Epidermal melanocyte (primary cell): Measurements from ENCODE around the gene METTL26.

Experiments used
- DNase-seq: peaks from one replicate; pipeline ENCODE4 v3.0.0; 2011; ENCODE audit warnings: low spot score; ENCODE audit not compliant: insufficient read length

Gene METTL26

DNA sequence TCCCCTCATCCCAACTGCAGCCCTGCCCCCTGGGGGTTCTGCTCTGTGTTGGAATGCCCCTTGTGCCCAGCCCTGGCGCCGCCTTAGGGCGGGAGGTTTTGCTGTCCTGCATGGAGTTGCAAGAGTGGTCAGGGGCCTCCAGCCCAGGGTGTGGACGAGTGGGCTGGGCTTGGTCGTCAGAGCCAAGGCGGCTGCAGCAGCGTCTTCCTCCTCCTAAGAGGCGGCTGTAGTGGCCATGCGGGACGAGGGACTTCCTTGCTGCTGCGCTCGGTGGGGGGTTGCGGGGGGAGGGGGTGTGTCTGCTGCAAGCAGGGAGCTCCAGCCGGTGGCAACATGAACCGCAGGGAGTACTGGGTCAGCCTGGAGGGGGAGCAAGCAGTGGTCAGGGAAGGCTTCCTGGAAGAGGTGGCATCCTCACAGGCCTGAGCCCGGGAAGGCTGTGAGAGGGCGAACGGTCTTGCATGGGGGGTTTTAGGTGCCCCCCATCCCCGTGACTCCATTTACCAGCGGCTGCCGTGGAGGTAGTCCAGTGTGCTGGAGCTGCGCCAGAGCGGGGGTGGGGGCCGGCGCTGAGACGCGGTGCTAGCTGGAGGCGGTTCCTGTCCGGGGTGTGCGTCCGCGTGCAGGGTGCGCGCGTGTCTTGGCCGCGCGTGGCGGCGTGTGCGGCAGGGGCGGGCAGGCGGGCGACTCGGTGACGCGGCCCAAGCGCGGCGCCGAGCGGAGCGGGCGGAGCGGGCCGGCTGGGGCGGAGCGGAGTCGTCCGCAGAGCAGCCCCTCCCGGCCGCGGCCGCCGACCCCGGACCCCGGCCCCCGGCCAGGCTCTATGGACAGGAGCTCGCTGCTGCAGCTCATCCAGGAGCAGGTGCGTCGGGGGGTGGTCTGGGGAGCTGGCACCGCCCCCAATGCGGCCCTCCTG is 39.1 kb upstream of the METTL26 start, which contains the start of gene RHBDL1:
Gene RHBDL1 (plus strand): TSS at position 704 of the 916 bp plus-strand sequence. CDS start 120 bp downstream, at position 824.
- no peak for DNase-seq

GRCh38 chr16:674214-674881 is 38.2 kb upstream of the METTL26 start:
- no peak for DNase-seq

- no peak for DNase-seq
These were observed 37.4 kb upstream of the METTL26 start for GRCh38 chr16:673399-673991.

DNA sequence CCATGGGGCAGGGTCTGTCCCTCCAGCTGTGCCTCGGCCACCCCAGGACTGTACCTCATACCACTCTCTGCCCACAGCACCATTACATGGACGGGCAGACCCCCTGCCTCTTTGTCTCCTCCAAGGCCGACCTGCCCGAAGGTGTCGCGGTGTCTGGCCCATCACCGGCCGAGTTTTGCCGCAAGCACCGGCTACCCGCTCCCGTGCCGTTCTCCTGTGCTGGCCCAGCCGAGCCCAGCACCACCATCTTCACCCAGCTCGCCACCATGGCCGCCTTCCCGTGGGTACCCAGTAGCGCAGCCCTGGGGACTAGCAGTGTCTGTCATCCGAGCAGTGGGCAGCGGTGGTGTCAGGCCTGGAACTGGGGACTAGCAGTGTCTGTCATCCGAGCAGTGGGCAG is 36.7 kb upstream of the METTL26 start:
- no peak for DNase-seq

DNA sequence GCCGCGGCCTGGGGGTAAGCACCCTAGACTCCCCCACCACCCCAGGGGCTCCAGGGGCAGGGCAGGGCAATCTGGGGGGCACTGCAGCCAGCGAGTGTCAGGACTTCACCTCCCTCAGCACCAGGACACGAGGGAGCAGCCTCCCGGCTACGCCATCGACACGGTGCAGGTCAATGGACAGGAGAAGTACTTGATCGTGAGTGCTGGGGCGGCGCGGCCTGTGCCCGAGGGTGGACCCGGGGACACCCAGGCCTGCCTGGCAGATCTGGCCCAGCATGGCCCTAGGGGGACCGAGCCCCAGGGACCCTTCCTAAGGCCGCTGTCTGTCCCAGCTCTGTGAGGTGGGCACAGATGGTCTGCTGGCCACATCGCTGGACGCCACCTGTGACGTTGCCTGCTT is 36.3 kb upstream of the METTL26 start:
- no peak for DNase-seq

- DNase-seq = no peak
These were observed 35.4 kb upstream of the METTL26 start for GRCh38 chr16:671353-672131.

GRCh38 chr16:670485-671352 is 34.6 kb upstream of the METTL26 start:
- no peak for DNase-seq

DNA sequence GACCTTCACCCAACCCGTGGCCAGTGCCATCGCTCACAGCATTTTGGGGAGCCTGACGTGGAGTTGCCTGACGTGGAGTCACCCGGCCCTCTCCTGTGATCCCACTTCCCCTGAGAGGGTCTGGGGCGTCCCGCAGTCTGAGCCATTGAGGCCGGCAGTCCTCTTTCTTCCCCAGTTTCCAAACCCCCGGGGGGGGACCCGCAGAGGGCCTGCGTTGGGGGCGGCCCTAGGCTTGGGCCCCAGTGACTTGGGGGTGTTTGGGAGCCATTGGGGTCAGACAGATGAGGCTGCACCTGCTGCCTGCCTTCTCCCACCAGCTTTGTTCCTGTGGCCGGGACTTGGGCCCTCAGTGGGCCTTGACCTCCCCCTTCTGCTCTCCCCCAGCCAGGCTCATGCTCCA is 33.6 kb upstream of the METTL26 start:
- DNase-seq = no peak

- no peak for DNase-seq
These were observed 32.5 kb upstream of the METTL26 start for GRCh38 chr16:668519-669171.

DNA sequence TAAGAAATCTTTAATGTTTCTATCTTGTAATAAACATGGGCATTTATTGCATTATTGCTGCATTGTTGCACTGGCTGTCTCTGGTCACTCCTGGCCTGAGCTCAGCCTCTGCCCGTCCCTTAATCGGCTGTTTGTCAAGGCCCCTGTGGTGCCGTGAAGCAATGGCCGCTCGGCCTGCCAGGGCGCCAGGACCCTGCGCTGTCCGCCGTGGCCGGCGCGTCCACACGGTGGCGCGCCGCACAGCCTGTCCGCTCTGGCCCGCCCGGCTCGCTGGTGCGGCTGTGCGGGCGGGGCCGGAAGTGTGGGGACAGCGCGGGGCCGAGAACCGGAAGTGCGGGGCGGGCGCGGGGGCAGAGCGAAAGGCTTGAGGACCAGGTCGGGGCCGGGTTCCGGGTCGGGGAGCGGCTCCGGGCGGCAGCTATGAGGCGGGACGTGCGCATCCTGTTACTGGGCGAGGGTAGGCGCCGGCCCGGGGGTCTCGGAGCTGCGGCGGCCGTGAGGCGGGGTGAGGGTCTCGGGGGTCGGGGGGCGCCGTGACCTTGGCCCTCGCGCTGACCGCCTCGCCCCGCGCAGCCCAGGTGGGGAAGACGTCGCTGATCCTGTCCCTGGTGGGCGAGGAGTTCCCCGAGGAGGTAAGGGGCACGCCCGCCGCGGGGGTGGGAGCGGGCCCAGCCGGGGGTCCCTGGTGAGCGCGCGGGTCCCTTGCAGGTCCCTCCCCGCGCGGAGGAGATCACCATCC is 31.8 kb upstream of the METTL26 start, which contains the start of gene RHOT2:
Gene RHOT2 (plus strand): TSS at position 353 of the 739 bp plus-strand sequence. CDS start 68 bp downstream, at position 421.
- DNase-seq = peak; percentile 74

DNA sequence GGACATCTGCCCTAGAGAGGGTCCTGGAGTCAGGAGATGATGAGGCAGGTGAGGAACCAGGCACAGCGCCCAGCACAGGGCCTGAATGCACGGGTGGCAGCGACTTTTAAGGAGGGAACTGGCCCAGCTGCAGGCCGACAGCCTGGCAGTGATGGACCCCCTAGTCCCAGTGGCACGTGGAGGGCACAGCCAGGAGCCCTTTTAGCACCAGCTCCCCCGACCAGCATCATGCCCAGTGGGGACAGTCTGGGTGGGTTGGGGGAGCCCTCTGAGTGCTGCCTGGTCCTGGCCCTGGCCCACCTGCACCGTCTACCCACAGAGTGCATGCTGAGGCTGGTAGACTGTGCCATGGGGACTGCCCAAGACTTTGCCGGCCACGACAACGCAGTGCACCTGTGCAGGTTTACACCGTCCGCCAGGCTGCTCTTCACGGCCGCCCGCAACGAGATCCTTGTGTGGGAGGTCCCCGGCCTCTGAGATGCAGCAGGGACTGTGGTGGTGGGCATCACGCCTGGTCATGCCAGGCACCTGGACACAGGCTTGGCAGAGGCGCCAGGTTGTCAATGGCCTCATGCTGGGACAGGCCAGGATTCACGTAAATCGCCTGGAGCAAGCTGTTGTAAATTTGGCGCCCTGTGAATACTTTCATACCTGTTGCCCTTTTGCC is 31.1 kb upstream of the METTL26 start:
- no peak for DNase-seq

DNA sequence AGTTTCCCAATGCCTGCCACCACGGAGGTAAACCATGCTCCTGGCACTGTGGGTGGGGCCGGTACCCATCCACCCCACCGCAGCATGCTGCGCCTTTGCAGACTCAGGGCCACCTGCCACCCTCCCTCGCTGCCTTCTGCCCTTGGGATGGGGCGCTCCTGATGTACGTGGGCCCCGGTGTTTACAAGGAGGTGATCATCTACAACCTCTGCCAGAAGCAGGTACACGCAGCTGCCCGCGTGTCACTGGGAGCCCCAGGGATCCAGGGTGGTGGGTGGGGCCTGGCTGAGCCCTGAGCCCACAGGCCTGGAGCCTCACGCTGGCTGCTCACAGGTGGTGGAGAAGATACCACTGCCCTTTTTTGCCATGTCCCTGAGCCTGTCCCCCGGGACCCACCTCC is 30.5 kb upstream of the METTL26 start:
- DNase-seq = no peak

DNA sequence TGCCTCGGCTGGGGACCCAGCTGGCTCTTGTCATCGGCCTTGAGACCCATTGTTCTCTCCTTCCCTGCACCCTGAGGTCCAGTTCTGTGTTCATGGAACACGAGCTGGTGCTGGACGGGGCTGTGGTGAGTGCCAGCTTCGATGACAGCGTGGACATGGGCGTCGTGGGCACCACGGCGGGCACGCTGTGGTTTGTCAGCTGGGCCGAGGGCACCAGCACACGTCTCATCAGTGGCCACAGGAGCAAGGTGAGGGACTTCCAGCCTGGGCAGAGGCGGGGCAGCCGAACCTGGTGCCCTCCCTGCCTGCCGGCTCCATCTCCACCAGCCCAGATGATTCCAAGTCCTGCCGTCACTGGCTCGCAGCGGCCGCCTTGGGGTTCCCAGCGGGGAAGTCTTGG is 26.5 kb upstream of the METTL26 start:
- no peak for DNase-seq

GRCh38 chr16:662095-662494 is 26.0 kb upstream of the METTL26 start:
- no peak for DNase-seq

DNA sequence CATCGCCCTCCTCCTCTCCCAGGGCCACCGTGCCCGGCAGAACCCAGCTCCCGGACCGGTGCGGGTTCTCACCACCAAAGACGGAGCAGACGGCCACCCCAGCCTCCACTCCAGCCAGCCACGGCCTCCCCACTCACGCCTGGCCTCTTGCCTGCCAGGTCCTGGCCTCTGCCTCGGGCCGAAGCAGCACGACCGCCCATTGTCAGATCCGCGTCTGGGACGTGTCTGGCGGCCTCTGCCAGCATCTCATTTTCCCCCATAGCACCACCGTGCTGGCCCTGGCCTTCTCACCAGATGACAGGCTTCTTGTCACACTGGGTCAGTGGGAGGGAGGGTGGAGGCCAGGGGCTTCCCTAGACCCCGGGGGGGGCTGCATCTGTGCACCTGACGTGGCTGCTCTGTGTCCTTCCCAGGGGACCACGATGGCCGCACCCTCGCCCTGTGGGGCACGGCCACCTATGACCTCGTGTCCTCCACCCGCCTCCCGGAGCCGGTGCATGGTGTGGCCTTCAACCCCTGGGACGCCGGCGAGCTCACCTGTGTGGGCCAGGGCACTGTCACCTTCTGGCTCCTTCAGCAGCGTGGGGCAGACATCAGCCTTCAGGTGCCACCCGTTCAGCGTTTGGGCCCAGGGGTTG is 25.2 kb upstream of the METTL26 start:
- DNase-seq = no peak

DNA sequence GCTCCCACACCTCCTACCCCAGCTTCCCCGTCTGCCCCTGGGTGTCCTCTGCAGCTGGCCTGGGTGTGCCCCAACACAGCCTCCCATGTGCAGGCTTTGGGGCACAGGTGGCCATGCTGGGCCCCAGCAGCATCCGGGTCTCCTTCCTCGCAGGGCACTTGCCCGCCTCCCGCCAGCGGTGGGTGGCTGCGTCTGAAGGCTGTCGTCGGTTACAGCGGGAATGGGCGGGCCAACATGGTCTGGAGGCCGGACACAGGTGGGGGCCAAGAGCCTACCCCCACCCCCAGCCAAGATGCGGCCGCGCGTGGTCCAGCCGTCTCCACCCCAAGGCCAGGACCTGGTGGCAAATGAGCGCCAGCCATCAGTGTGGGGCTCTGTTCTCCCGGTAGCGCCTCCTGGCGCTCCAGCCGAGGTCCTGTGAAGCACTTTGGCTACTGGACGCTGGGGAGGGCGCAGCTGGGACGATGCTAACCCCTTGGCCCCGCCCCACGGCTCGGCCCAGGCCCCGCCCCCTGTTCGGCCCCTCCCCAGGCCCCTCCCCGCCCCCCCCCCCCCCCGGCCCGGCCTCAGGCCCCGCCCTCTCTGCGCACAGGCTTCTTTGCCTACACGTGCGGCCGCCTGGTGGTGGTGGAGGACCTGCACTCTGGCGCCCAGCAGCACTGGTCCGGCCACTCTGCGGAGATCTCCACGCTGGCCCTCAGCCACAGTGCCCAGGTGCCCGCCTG is 24.5 kb upstream of the METTL26 start:
- peak; percentile 84 for DNase-seq

- DNase-seq = no peak
These were observed 24.0 kb upstream of the METTL26 start for GRCh38 chr16:660132-660458.

GRCh38 chr16:659618-660017 is 23.5 kb upstream of the METTL26 start:
- DNase-seq = no peak
